K562 (cell line): Measurements from ENCODE around the gene OPTN. TPM values are rescaled to one million over a fixed set of nuclear protein-coding genes. Genes with fewer than 3 reads are reported as not detected.

ENCODE experiments used
- ATF3 ChIP-seq, 2 experiments: fragments of 450-650 bp in 1 of 2; sonication (generic) in 1 of 2; formaldehyde crosslinking in 1 of 2; IDR thresholded peaks in 1 of 2; conservative IDR thresholded peaks in 1 of 2; 2 replicates each; pipeline versions ENCODE4 v1.6.1 to v1.8.1; 2016 to 2023; ENCODE audit warnings: mild to moderate bottlenecking in 2 of 2, moderate library complexity in 2 of 2, inconsistent platforms in 1 of 2, missing genetic modification reagents in 1 of 2
- C11orf30 ChIP-seq: fragments of 450-650 bp; IDR thresholded peaks from 2 replicates; pipeline ENCODE4 v1.6.1; 2016; ENCODE audit warnings: low read depth, mild to moderate bottlenecking
- CBFA2T2 ChIP-seq: fragments of 450-650 bp; conservative IDR thresholded peaks from 2 replicates; pipeline ENCODE4 v1.6.1; 2017; ENCODE audit warnings: mild to moderate bottlenecking
- CREB3 ChIP-seq: fragments of 450-650 bp; conservative IDR thresholded peaks from 2 replicates; pipeline ENCODE4 v1.6.1; 2016; ENCODE audit warnings: missing genetic modification characterization, low read depth, mild to moderate bottlenecking, missing compliant biosample characterization, moderate library complexity
- E2F5 ChIP-seq: sonication (generic); formaldehyde crosslinking; IDR thresholded peaks from 2 replicates; pipeline ENCODE4 v1.8.0; 2022; ENCODE audit warnings: mild to moderate bottlenecking, missing genetic modification reagents
- FOXK1 ChIP-seq: sonication (generic); formaldehyde crosslinking; IDR thresholded peaks from 2 replicates; pipeline ENCODE4 v1.8.0; 2022; ENCODE audit warnings: missing genetic modification reagents, mild to moderate bottlenecking, borderline replicate concordance
- GMEB1 ChIP-seq: fragments of 250-450 bp; sonication (Bioruptor Pico); IDR thresholded peaks from 2 replicates; pipeline ENCODE4 v1.4.0; 2020; ENCODE audit warnings: mild to moderate bottlenecking
- KDM5B ChIP-seq: fragments of 200-600 bp; sonication (generic); IDR thresholded peaks from 2 replicates; pipeline ENCODE4 v1.6.1; 2012; ENCODE audit warnings: low read depth, mild to moderate bottlenecking, moderate library complexity, low read length, control low read depth, inconsistent platforms; ENCODE audit not compliant: insufficient replicate concordance
- MBD2 ChIP-seq: sonication (generic); IDR thresholded peaks from 2 replicates; pipeline ENCODE4 v1.6.1; 2016; ENCODE audit warnings: low read depth, borderline replicate concordance
- NELFE ChIP-seq: IDR thresholded peaks from 2 replicates; pipeline ENCODE4 v1.6.1; 2011; ENCODE audit warnings: mild to moderate bottlenecking; ENCODE audit not compliant: insufficient read depth, insufficient read length
- NR2C2 ChIP-seq, 2 experiments: fragments of 200-800 bp in 1 of 2; sonication (Bioruptor generic) in 1 of 2; sonication (generic) in 1 of 2; formaldehyde crosslinking in 1 of 2; IDR thresholded peaks; 2 replicates each; pipeline versions ENCODE4 v1.6.1 to v1.8.0; 2016 to 2022; ENCODE audit warnings: mild to moderate bottlenecking in 1 of 2, missing compliant biosample characterization in 1 of 2, missing genetic modification characterization in 1 of 2, missing genetic modification reagents in 1 of 2
- PHB ChIP-seq: fragments of 250-450 bp; sonication (Bioruptor Pico); IDR thresholded peaks from 2 replicates; pipeline ENCODE4 v1.5.0; 2021
- RFX1 ChIP-seq: fragments of 450-650 bp; IDR thresholded peaks from 2 replicates; pipeline ENCODE4 v1.6.1; 2016; ENCODE audit warnings: mild to moderate bottlenecking, moderate library complexity
- RFX7 ChIP-seq: fragments of 250-450 bp; sonication (Bioruptor Pico); IDR thresholded peaks from 2 replicates; pipeline ENCODE4 v1.5.1; 2021; ENCODE audit warnings: mild to moderate bottlenecking
- RUNX1 ChIP-seq: sonication (generic); IDR thresholded peaks from 2 replicates; pipeline ENCODE4 v1.6.1; 2016; ENCODE audit warnings: antibody characterized with exemption, low read depth
- SMARCB1 ChIP-seq: IDR thresholded peaks from 2 replicates; pipeline ENCODE4 v1.6.1; 2011; ENCODE audit warnings: improper control_type of control experiment, low read depth; ENCODE audit not compliant: insufficient read length
- SRSF7 ChIP-seq: fragments of 200-400 bp; formaldehyde crosslinking; optimal IDR thresholded peaks from 2 replicates; pipeline ENCODE3; 2017; ENCODE audit warnings: mild to moderate bottlenecking, low read depth, low read length
- VEZF1 ChIP-seq: fragments of 200-800 bp; sonication (Bioruptor generic); IDR thresholded peaks from 2 replicates; pipeline ENCODE4 v1.6.1; 2017; ENCODE audit warnings: missing genetic modification characterization, missing compliant biosample characterization
- YBX1 ChIP-seq: fragments of 450-650 bp; IDR thresholded peaks from 2 replicates; pipeline ENCODE4 v1.7.1; 2016; ENCODE audit warnings: mild to moderate bottlenecking
- ZBTB1 ChIP-seq: sonication (generic); formaldehyde crosslinking; IDR thresholded peaks from 2 replicates; pipeline ENCODE4 v1.8.1; 2023; ENCODE audit warnings: missing genetic modification reagents, low read depth, mild to moderate bottlenecking, borderline replicate concordance
- ZNF431 ChIP-seq: sonication (generic); formaldehyde crosslinking; IDR thresholded peaks from 2 replicates; pipeline ENCODE4 v1.8.0; 2022; ENCODE audit warnings: mild to moderate bottlenecking, missing genetic modification reagents
- polyA plus RNA-seq, 8 experiments: library from polyadenylated mRNA; depleted of rRNA in 4 of 8; stranded (reverse) in 5 of 8; unstranded in 3 of 8; fragments of >200 nt; fragmentation: Nextera tagmentation in 2 of 8; fragmentation: Illumina TruSeq in 1 of 8; extraction: Ambion mirVana in 2 of 8; extraction: Trizol in 1 of 8; gene quantifications; 2 replicates each; pipeline versions ENCODE4 v1.2.1 to v1.2.3, GENCODE V29; 2011 to 2014; ENCODE audit warnings: inconsistent platforms in 1 of 8, missing spikeins in 1 of 8
- total RNA-seq, 7 experiments: library from RNA; depleted of rRNA in 6 of 7; stranded (reverse); fragments of >200 nt in 6 of 7; fragmentation: Illumina TruSeq in 2 of 7; extraction: Trizol in 2 of 7; gene quantifications; 2 replicates each; pipeline versions ENCODE4 v1.2.1 to v1.2.3, GENCODE V29; 2011 to 2021; ENCODE audit warnings: low replicate concordance in 1 of 7

The OPTN gene
- total and polyA plus RNA-seq, 9 of the 15 experiments (the other 6 are each of a cell fraction or from before 2014, with no cell fraction given) = 2.2 to 6.8 (median 5.0) TPM

- TF ChIP-seq NELFE = no peak
- TF ChIP-seq E2F5 (CRISPR knock-in tag) = peak; percentile 79; the same call in 1 of the 2 replicates
- TF ChIP-seq ATF3 (IDR thresholded peaks at IDR 0.05) = peak; percentile 66
- TF ChIP-seq ATF3 (CRISPR knock-in tag; conservative IDR thresholded peaks at IDR 0.05) = no peak
- peak; percentile 96 for TF ChIP-seq GMEB1 (CRISPR knock-in tag)
- TF ChIP-seq C11orf30 = no peak
- no peak for TF ChIP-seq VEZF1 (CRISPR knock-in tag)
- peak; percentile 94 for TF ChIP-seq MBD2
- TF ChIP-seq NR2C2 (CRISPR knock-in tag; IDR thresholded peaks at IDR 0.05) = no peak
- no peak; the same call in 1 of the 2 replicates for TF ChIP-seq NR2C2 (tag; IDR thresholded peaks at IDR 0.05)
- TF ChIP-seq RFX7 (CRISPR knock-in tag) = no peak
- TF ChIP-seq SMARCB1 = no peak
- TF ChIP-seq CREB3 (tag) = no peak
- no peak for TF ChIP-seq PHB (CRISPR knock-in tag)
- TF ChIP-seq FOXK1 (CRISPR knock-in tag) = no peak
- no peak for TF ChIP-seq CBFA2T2
- no peak for TF ChIP-seq ZBTB1
- TF ChIP-seq RFX1 = no peak
- TF ChIP-seq KDM5B = peak; percentile 62
- no peak for TF ChIP-seq ZNF431 (CRISPR knock-in tag)
- no peak for TF ChIP-seq YBX1
- TF ChIP-seq SRSF7 = no peak
- no peak for TF ChIP-seq RUNX1
Measured at GRCh38 chr10:13160934-13161856, 61.2 kb downstream of the OPTN start, which contains the start of gene MCM10 (continued).
